Measurements from ENCODE around the gene NCOA6. TPM values are rescaled to one million over a fixed set of nuclear protein-coding genes. Genes with fewer than 3 reads are reported as not detected.

The NCOA6 gene
- total RNA-seq, 3 donors from 2014 or later (not counting 1 experiment from before 2014, with no cell fraction given) = 34.7 to 41.6 (median 37.0) TPM

GRCh38 chr20:34831936-34832335, 6.5 kb upstream of the NCOA6 start:
- intact Hi-C loops (cut with micrococcal nuclease) = loop anchor here (10.0 kb wide), 1 partner anchor 613 kb away; no protein-coding TSS in a partner anchor
- DNase-seq (no peak), ATAC-seq (no peak)
- H3K36me3 ChIP-seq (ENCODE audit: control insufficient read depth, insufficient read depth, low read length) = no peaks in the 10 kb centered on the region
- H3K4me3 ChIP-seq (ENCODE audit: low read length) = no peak overlapping the region
- no peak overlapping the region for H3K4me3 Mint-ChIP-seq
- peaks cover 15 to 25% of the 10 kb centered on the region in 2 donors for H3K27me3 Mint-ChIP-seq (ENCODE audit: low read depth in 2 of 2)
- H3K27me3 ChIP-seq (ENCODE audit: control insufficient read depth, insufficient read depth, low read length) = no peaks in the 10 kb centered on the region
- no peaks in the 10 kb centered on the region for H3K36me3 Mint-ChIP-seq
- WGBS (ENCODE audit: insufficient coverage) = 60% methylated on average over 5 of the region's 5 CpGs
- no peak for TF ChIP-seq CTCF (IDR thresholded peaks at IDR 0.05)
- no peaks in the 10 kb centered on the region for H3K9me3 Mint-ChIP-seq
- H3K9me3 ChIP-seq (ENCODE audit: control insufficient read depth, insufficient read depth, low read length) = no peaks in the 10 kb centered on the region
- no peak overlapping the region for H3K27ac ChIP-seq (ENCODE audit: low read length)
- H3K4me1 Mint-ChIP-seq = peaks cover 0 to 6% of the 10 kb centered on the region in 2 donors
- H3K27ac Mint-ChIP-seq = no peak overlapping the region
- no peaks in the 10 kb centered on the region for H3K4me1 ChIP-seq (ENCODE audit: control insufficient read depth, insufficient read depth, low read length)

GRCh38 chr20:34829191-34829590, 3.7 kb upstream of the NCOA6 start:
- no peak for TF ChIP-seq CTCF (IDR thresholded peaks at IDR 0.05)
- peaks cover 13 to 14% of the 10 kb centered on the region in 2 donors for H3K4me1 Mint-ChIP-seq
- H3K27me3 Mint-ChIP-seq (ENCODE audit: low read depth in 2 of 2) = peaks cover 11 to 20% of the 10 kb centered on the region in 2 donors
- no peaks in the 10 kb centered on the region for H3K9me3 Mint-ChIP-seq
- no peak overlapping the region for H3K27ac Mint-ChIP-seq
- H3K27me3 ChIP-seq (ENCODE audit: control insufficient read depth, insufficient read depth, low read length) = no peaks in the 10 kb centered on the region
- H3K4me3 ChIP-seq (ENCODE audit: low read length) = no peak overlapping the region
- H3K4me1 ChIP-seq (ENCODE audit: control insufficient read depth, insufficient read depth, low read length) = peaks cover 12% of the 10 kb centered on the region
- H3K36me3 Mint-ChIP-seq = no peaks in the 10 kb centered on the region
- no peaks in the 10 kb centered on the region for H3K9me3 ChIP-seq (ENCODE audit: control insufficient read depth, insufficient read depth, low read length)
- H3K36me3 ChIP-seq (ENCODE audit: control insufficient read depth, insufficient read depth, low read length) = no peaks in the 10 kb centered on the region
- H3K27ac ChIP-seq (ENCODE audit: low read length) = no peak overlapping the region
- DNase-seq (no peak), ATAC-seq (no peak)
- 85% methylated on average over 3 of the region's 3 CpGs for WGBS (ENCODE audit: insufficient coverage)
- H3K4me3 Mint-ChIP-seq = peak overlapping the region; percentile 18
- intact Hi-C loops (cut with micrococcal nuclease) = no loop called here

- Histone ChIP-seq H3K9me3 (ENCODE audit: control insufficient read depth, insufficient read depth, low read length) (no peaks in the 10 kb centered on the region), H3K4me1 (ENCODE audit: control insufficient read depth, insufficient read depth, low read length) (peaks cover 16% of the 10 kb centered on the region), H3K27me3 (ENCODE audit: control insufficient read depth, insufficient read depth, low read length) (no peaks in the 10 kb centered on the region), H3K27ac (ENCODE audit: low read length) (peak overlapping the region; percentile 73), H3K36me3 (ENCODE audit: control insufficient read depth, insufficient read depth, low read length) (no peaks in the 10 kb centered on the region), H3K4me3 (ENCODE audit: low read length) (peak overlapping the region; percentile 79)
- H3K27ac Mint-ChIP-seq = peak overlapping the region; percentile 85 to 94
- intact Hi-C loops (cut with micrococcal nuclease) = no loop called here
- peak; percentile 62 to 80 for DNase-seq
- H3K4me3 Mint-ChIP-seq = peak overlapping the region; percentile 89
- peaks cover 43 to 44% of the 10 kb centered on the region in 2 donors for H3K4me1 Mint-ChIP-seq
- no peak for TF ChIP-seq CTCF (IDR thresholded peaks at IDR 0.05)
- no peaks in the 10 kb centered on the region for H3K9me3 Mint-ChIP-seq
- no peaks in the 10 kb centered on the region for H3K27me3 Mint-ChIP-seq (ENCODE audit: low read depth in 2 of 2)
- no peaks in the 10 kb centered on the region for H3K36me3 Mint-ChIP-seq
- WGBS (ENCODE audit: insufficient coverage) = 0% methylated on average over 68 of the region's 68 CpGs
- peak; percentile 83 to 90 (median 85) for ATAC-seq
Observed at GRCh38 chr20:34824806-34825529, 483 bp downstream of the NCOA6 start.
